ENCODE data around the gene MYO1D. TPM values are rescaled to one million over a fixed set of nuclear protein-coding genes. Genes with fewer than 3 reads are reported as not detected.
"Not testable (repeated sequence)": the region's sequence is repeated elsewhere in the genome, so short reads cannot be mapped to it uniquely, and the experiment has no call there.

The MYO1D gene
- total RNA-seq, 1 experiment from 2014 or later, result 57.2 TPM

- no TSS peak for BruUV-seq (replicated peaks)
- CTCF ChIA-PET, result no interaction called here
- intact Hi-C loops (cut with micrococcal nuclease; ENCODE audit: unreplicated experiment), result no loop called here
- H3K36me3 Mint-ChIP-seq (ENCODE audit: insufficient read depth, unreplicated experiment), result no peaks in the 10 kb centered on the region
- no peaks in the 10 kb centered on the region for H3K9me3 Mint-ChIP-seq (ENCODE audit: low read depth, unreplicated experiment)
- H3K4me3 Mint-ChIP-seq (ENCODE audit: low read depth, unreplicated experiment), result no peak overlapping the region
- H3K27ac Mint-ChIP-seq (ENCODE audit: unreplicated experiment), result no peak overlapping the region
- H3K27me3 Mint-ChIP-seq (ENCODE audit: unreplicated experiment), result no peaks in the 10 kb centered on the region
- no peak for TF ChIP-seq CTCF (IDR thresholded peaks at IDR 0.05; ENCODE audit: unreplicated experiment)
- peaks cover 27% of the 10 kb centered on the region for H3K4me1 Mint-ChIP-seq (ENCODE audit: low read depth, unreplicated experiment)
- DNase-seq, result no peak
These were observed 134.0 kb downstream of the MYO1D start for GRCh38 chr17:32742681-32743538.

DNA sequence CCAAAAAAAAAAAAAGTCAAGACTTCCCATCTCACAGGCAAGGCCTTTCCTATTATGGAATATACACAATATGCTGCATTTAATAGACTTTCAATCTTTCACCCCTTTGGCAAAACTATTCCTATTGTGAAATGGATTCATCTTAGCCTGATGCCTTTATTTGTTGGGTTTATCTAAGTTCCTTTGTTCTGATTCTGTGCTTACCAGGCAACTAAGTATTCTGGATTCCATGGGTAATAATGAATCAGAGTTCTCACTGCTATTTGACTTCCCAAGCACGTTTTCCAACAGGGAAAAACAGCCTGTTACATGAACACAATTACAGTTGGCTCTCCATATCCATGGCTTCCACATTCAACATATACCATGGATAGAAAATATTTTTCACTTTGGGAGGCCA, 135.5 kb downstream of the MYO1D start:
- TF ChIP-seq CTCF (IDR thresholded peaks at IDR 0.05; ENCODE audit: unreplicated experiment), result no peak
- BruUV-seq (replicated peaks), result no TSS peak
- H3K36me3 Mint-ChIP-seq (ENCODE audit: insufficient read depth, unreplicated experiment), result no peaks in the 10 kb centered on the region
- no peak overlapping the region for H3K27ac Mint-ChIP-seq (ENCODE audit: unreplicated experiment)
- intact Hi-C loops (cut with micrococcal nuclease; ENCODE audit: unreplicated experiment), result no loop called here
- no peak for DNase-seq
- H3K4me3 Mint-ChIP-seq (ENCODE audit: low read depth, unreplicated experiment), result no peak overlapping the region
- CTCF ChIA-PET, result no interaction called here
- no peaks in the 10 kb centered on the region for H3K9me3 Mint-ChIP-seq (ENCODE audit: low read depth, unreplicated experiment)
- peaks cover 14% of the 10 kb centered on the region for H3K4me1 Mint-ChIP-seq (ENCODE audit: low read depth, unreplicated experiment)
- H3K27me3 Mint-ChIP-seq (ENCODE audit: unreplicated experiment), result no peaks in the 10 kb centered on the region

GRCh38 chr17:32739722-32740121, 137.2 kb downstream of the MYO1D start:
- no peak for TF ChIP-seq CTCF (IDR thresholded peaks at IDR 0.05; ENCODE audit: unreplicated experiment)
- H3K4me1 Mint-ChIP-seq (ENCODE audit: low read depth, unreplicated experiment), result peaks cover 10% of the 10 kb centered on the region
- H3K27ac Mint-ChIP-seq (ENCODE audit: unreplicated experiment), result no peak overlapping the region
- no peak overlapping the region for H3K4me3 Mint-ChIP-seq (ENCODE audit: low read depth, unreplicated experiment)
- CTCF ChIA-PET, result no interaction called here
- no peaks in the 10 kb centered on the region for H3K27me3 Mint-ChIP-seq (ENCODE audit: unreplicated experiment)
- intact Hi-C loops (cut with micrococcal nuclease; ENCODE audit: unreplicated experiment), result no loop called here
- BruUV-seq (replicated peaks), result no TSS peak
- no peaks in the 10 kb centered on the region for H3K36me3 Mint-ChIP-seq (ENCODE audit: insufficient read depth, unreplicated experiment)
- H3K9me3 Mint-ChIP-seq (ENCODE audit: low read depth, unreplicated experiment), result no peaks in the 10 kb centered on the region
- DNase-seq, result no peak

DNA sequence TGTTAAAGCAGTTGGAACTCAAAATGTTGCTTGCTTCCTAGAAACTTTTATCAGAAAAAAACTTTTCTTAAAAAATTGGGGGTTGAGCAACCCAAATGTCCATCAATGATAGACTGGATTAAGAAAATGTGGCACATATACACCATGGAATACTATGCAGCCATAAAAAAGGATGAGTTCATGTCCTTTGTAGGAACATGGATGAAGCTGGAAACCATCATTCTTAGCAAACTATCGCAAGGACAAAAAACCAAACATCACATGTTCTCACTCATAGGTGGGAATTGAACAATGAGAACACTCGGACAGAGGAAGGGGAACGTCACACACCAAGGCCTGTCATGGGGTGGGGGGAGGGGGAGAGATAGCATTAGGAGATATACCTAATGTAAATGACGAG, 137.8 kb downstream of the MYO1D start:
- CTCF ChIA-PET; intact Hi-C loops (cut with micrococcal nuclease; ENCODE audit: unreplicated experiment); H3K27me3 Mint-ChIP-seq (ENCODE audit: unreplicated experiment); H3K9me3 Mint-ChIP-seq (ENCODE audit: low read depth, unreplicated experiment); H3K27ac Mint-ChIP-seq (ENCODE audit: unreplicated experiment); H3K36me3 Mint-ChIP-seq (ENCODE audit: insufficient read depth, unreplicated experiment); BruUV-seq (replicated peaks); DNase-seq; H3K4me3 Mint-ChIP-seq (ENCODE audit: low read depth, unreplicated experiment); H3K4me1 Mint-ChIP-seq (ENCODE audit: low read depth, unreplicated experiment): not testable (repeated sequence)

- H3K36me3 Mint-ChIP-seq (ENCODE audit: insufficient read depth, unreplicated experiment), result no peaks in the 10 kb centered on the region
- BruUV-seq (replicated peaks), result no TSS peak
- H3K4me3 Mint-ChIP-seq (ENCODE audit: low read depth, unreplicated experiment), result no peak overlapping the region
- no peaks in the 10 kb centered on the region for H3K27me3 Mint-ChIP-seq (ENCODE audit: unreplicated experiment)
- CTCF ChIA-PET, result no interaction called here
- no peak overlapping the region for H3K27ac Mint-ChIP-seq (ENCODE audit: unreplicated experiment)
- no peak for TF ChIP-seq CTCF (IDR thresholded peaks at IDR 0.05; ENCODE audit: unreplicated experiment)
- no peaks in the 10 kb centered on the region for H3K4me1 Mint-ChIP-seq (ENCODE audit: low read depth, unreplicated experiment)
- DNase-seq, result no peak
- peaks cover 2% of the 10 kb centered on the region for H3K9me3 Mint-ChIP-seq (ENCODE audit: low read depth, unreplicated experiment)
- intact Hi-C loops (cut with micrococcal nuclease; ENCODE audit: unreplicated experiment), result no loop called here
These were observed 143.5 kb downstream of the MYO1D start for GRCh38 chr17:32733401-32733800.
